Vagina (tissue), 2 donors: ENCODE measurements around the gene PDK2.

ENCODE experiments used
- CTCF ChIP-seq, 3 experiments: fragments of 450-650 bp in 2 of 3; fragments of 200-600 bp in 1 of 3; sonication (generic) in 1 of 3; IDR thresholded peaks; one replicate each; pipeline ENCODE4 v1.5.1; 2017 to 2019; ENCODE audit warnings: antibody characterized with exemption in 3 of 3, mild to moderate bottlenecking in 2 of 3, moderate library complexity in 2 of 3
- POLR2AphosphoS5 ChIP-seq, 2 donors: sonication (generic); formaldehyde crosslinking; IDR thresholded peaks; one replicate each; pipeline ENCODE4 v1.9.0; 2017; ENCODE audit warnings: antibody characterized with exemption in 2 of 2, mild to moderate bottlenecking in 2 of 2, low read depth in 1 of 2; ENCODE audit not compliant: insufficient read depth in 1 of 2

GRCh38 chr17:50057521-50057991 lies 37.6 kb upstream of the PDK2 start:
- TF ChIP-seq POLR2AphosphoS5 (IDR thresholded peaks at IDR 0.05; ENCODE audit: insufficient read depth in 1 of 2, low read depth in 1 of 2) (no peak), CTCF (IDR thresholded peaks at IDR 0.05) (no peak)
